ENCODE results near the gene MOB3A. TPM values are rescaled to one million over a fixed set of nuclear protein-coding genes. Genes with fewer than 3 reads are reported as not detected.
"Not testable (repeated sequence)": the region's sequence is repeated elsewhere in the genome, so short reads cannot be mapped to it uniquely, and the experiment has no call there.

MOB3A gene
- total and polyA plus RNA-seq, 2 of the 13 experiments (the other 11 are each of a cell fraction or from before 2014, with no cell fraction given) = 3.5 to 17.8 TPM

GRCh38 chr19:2086695-2087620, 9.2 kb downstream of the MOB3A start (continued):
- TF ChIP-seq THAP9 (CRISPR knock-in tag; IDR thresholded peaks at IDR 0.05; ENCODE audit: borderline replicate concordance) (0 out of 2 replicates have a peak, but pooled peaks have one; percentile 21), GABPA (CRISPR knock-in tag; IDR thresholded peaks at IDR 0.05; ENCODE audit: low read depth) (peak; percentile 57), ZBTB25 (CRISPR knock-in tag; IDR thresholded peaks at IDR 0.05) (0 out of 2 replicates have a peak, but pooled peaks have one; percentile 30), ZNF407 (CRISPR knock-in tag; IDR thresholded peaks at IDR 0.05; ENCODE audit: not compliant biosample characterization) (peak; percentile 22), ARID5B (CRISPR knock-in tag; IDR thresholded peaks at IDR 0.05) (peak; percentile 92), NRL (CRISPR knock-in tag; IDR thresholded peaks at IDR 0.05; ENCODE audit: borderline replicate concordance) (peak; percentile 68; the same call in 1 of the 2 replicates), ZNF460 (CRISPR knock-in tag; IDR thresholded peaks at IDR 0.05; ENCODE audit: borderline replicate concordance) (peak; percentile 58; the same call in 1 of the 2 replicates), KDM2A (CRISPR knock-in tag; IDR thresholded peaks at IDR 0.05; ENCODE audit: borderline replicate concordance, low read depth) (peak; percentile 56; the same call in 1 of the 2 replicates), HMG20B (CRISPR knock-in tag; conservative IDR thresholded peaks at IDR 0.05) (0 out of 2 replicates have a peak, but pooled peaks have one; percentile 21)
- not testable (repeated sequence) for TF ChIP-seq GABPA (IDR thresholded peaks at IDR 0.05; ENCODE audit: low read depth, low read length)

Data from HepG2 (cell line).